ENCODE data around the gene ASTL.

DNA sequence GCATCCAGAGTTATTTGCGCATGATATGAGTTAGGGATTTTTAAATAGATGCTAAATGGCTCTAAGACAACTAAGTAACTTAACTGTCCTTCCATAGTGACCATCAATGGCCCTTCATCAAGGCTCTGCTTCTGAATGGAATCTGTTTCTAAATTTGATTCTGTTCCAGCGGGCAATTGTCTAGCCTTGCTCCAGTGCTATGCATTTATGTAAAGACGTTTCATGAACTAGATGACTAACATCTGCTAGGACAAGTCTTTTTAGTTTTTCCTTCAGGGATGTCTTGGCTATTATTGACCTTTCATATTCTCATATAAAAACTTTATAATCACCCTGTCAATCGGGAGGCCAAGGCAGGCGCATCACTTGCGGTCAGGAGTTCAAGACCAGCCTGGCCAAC, 9.8 kb downstream of the ASTL start:
- TF ChIP-seq, protein P1, sequence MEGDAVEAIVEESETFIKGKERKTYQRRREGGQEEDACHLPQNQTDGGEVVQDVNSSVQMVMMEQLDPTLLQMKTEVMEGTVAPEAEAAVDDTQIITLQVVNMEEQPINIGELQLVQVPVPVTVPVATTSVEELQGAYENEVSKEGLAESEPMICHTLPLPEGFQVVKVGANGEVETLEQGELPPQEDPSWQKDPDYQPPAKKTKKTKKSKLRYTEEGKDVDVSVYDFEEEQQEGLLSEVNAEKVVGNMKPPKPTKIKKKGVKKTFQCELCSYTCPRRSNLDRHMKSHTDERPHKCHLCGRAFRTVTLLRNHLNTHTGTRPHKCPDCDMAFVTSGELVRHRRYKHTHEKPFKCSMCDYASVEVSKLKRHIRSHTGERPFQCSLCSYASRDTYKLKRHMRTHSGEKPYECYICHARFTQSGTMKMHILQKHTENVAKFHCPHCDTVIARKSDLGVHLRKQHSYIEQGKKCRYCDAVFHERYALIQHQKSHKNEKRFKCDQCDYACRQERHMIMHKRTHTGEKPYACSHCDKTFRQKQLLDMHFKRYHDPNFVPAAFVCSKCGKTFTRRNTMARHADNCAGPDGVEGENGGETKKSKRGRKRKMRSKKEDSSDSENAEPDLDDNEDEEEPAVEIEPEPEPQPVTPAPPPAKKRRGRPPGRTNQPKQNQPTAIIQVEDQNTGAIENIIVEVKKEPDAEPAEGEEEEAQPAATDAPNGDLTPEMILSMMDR (IDR thresholded peaks at IDR 0.05; ENCODE audit: low read depth, low read length, missing input control) = no peak
- TF ChIP-seq HNF4G (IDR thresholded peaks at IDR 0.05) = no peak
- no peak for TF ChIP-seq NR2F2 (IDR thresholded peaks at IDR 0.05)
- TF ChIP-seq, protein P2, sequence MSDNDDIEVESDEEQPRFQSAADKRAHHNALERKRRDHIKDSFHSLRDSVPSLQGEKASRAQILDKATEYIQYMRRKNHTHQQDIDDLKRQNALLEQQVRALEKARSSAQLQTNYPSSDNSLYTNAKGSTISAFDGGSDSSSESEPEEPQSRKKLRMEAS (IDR thresholded peaks at IDR 0.05) = no peak
- no peak for TF ChIP-seq YY1 (IDR thresholded peaks at IDR 0.05)
- TF ChIP-seq SP1 (IDR thresholded peaks at IDR 0.05) = no peak
- TF ChIP-seq, protein P3, sequence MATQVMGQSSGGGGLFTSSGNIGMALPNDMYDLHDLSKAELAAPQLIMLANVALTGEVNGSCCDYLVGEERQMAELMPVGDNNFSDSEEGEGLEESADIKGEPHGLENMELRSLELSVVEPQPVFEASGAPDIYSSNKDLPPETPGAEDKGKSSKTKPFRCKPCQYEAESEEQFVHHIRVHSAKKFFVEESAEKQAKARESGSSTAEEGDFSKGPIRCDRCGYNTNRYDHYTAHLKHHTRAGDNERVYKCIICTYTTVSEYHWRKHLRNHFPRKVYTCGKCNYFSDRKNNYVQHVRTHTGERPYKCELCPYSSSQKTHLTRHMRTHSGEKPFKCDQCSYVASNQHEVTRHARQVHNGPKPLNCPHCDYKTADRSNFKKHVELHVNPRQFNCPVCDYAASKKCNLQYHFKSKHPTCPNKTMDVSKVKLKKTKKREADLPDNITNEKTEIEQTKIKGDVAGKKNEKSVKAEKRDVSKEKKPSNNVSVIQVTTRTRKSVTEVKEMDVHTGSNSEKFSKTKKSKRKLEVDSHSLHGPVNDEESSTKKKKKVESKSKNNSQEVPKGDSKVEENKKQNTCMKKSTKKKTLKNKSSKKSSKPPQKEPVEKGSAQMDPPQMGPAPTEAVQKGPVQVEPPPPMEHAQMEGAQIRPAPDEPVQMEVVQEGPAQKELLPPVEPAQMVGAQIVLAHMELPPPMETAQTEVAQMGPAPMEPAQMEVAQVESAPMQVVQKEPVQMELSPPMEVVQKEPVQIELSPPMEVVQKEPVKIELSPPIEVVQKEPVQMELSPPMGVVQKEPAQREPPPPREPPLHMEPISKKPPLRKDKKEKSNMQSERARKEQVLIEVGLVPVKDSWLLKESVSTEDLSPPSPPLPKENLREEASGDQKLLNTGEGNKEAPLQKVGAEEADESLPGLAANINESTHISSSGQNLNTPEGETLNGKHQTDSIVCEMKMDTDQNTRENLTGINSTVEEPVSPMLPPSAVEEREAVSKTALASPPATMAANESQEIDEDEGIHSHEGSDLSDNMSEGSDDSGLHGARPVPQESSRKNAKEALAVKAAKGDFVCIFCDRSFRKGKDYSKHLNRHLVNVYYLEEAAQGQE (IDR thresholded peaks at IDR 0.05) = no peak
- no peak for TF ChIP-seq RAD21 (IDR thresholded peaks at IDR 0.05)
- no peak for TF ChIP-seq TAF1 (conservative IDR thresholded peaks at IDR 0.05)
- no peak for TF ChIP-seq GABPA (IDR thresholded peaks at IDR 0.05 in 1 of 2, conservative IDR thresholded peaks at IDR 0.05 in 1 of 2)
- no peak for TF ChIP-seq JUND (IDR thresholded peaks at IDR 0.05)

Data from liver (tissue), 3 donors.